GM23338 (cell line): Measurements from ENCODE around the gene DIAPH1. TPM values are rescaled to one million over a fixed set of nuclear protein-coding genes. Genes with fewer than 3 reads are reported as not detected.

ENCODE experiments used
- ATAC-seq: fragments of 200-7000 bp; cut with Tn5 transposase; 3 replicates; pipeline ENCODE4 v1.9.1; 2020
- DNase-seq: peaks from one replicate; pipeline ENCODE4 v3.0.0-alpha.2; 2015; ENCODE audit warnings: low spot score
- H2AFZ ChIP-seq: fragments of 200-600 bp; sonication (generic); 2 replicates; pipeline ENCODE4 v1.8.0; 2016; ENCODE audit warnings: antibody characterized with exemption, mild to moderate bottlenecking, moderate library complexity
- H3F3A ChIP-seq: fragments of 200-600 bp; sonication (generic); replicated peaks from 2 replicates; pipeline ENCODE4 v1.8.0; 2017; ENCODE audit warnings: antibody characterized with exemption, mixed run types, low read depth
- H3K27ac ChIP-seq: fragments of 200-600 bp; sonication (generic); 2 replicates; pipeline ENCODE4 v1.6.1; 2016; ENCODE audit warnings: low read depth
- H3K27me3 ChIP-seq: fragments of 200-600 bp; sonication (generic); 2 replicates; pipeline ENCODE4 v1.8.0; 2016; ENCODE audit warnings: mild to moderate bottlenecking, mixed run types, moderate library complexity; ENCODE audit not compliant: insufficient read depth
- H3K36me3 ChIP-seq: fragments of 200-600 bp; sonication (generic); 2 replicates; pipeline ENCODE4 v1.8.0; 2016; ENCODE audit warnings: mild to moderate bottlenecking; ENCODE audit not compliant: insufficient read depth
- H3K4me1 ChIP-seq: fragments of 200-600 bp; sonication (generic); 2 replicates; pipeline ENCODE4 v1.8.0; 2016; ENCODE audit warnings: mild to moderate bottlenecking, moderate library complexity; ENCODE audit not compliant: insufficient read depth
- H3K4me2 ChIP-seq: fragments of 200-600 bp; sonication (generic); 2 replicates; pipeline ENCODE4 v1.7.1; 2017; ENCODE audit warnings: mixed run types
- H3K4me3 ChIP-seq: fragments of 200-600 bp; sonication (generic); 2 replicates; pipeline ENCODE4 v1.6.1; 2016; ENCODE audit warnings: mixed run types
- H3K79me2 ChIP-seq: fragments of 200-600 bp; sonication (generic); replicated peaks from 2 replicates; pipeline ENCODE4 v1.8.0; 2017; ENCODE audit warnings: mild to moderate bottlenecking; ENCODE audit not compliant: insufficient read depth
- H3K9me2 ChIP-seq: fragments of 200-600 bp; sonication (generic); 2 replicates; pipeline ENCODE4 v1.8.0; 2017; ENCODE audit not compliant: insufficient read depth
- H4K20me1 ChIP-seq: fragments of 200-600 bp; sonication (generic); replicated peaks from 2 replicates; pipeline ENCODE4 v1.8.0; 2017; ENCODE audit warnings: mild to moderate bottlenecking; ENCODE audit not compliant: insufficient read depth
- H3K27ac Mint-ChIP-seq: 2 replicates; pipeline ENCODE4 v1.8.0; 2020; ENCODE audit warnings: inconsistent platforms, mild to moderate bottlenecking, moderate library complexity, mixed read lengths
- H3K27me3 Mint-ChIP-seq: 3 replicates; pipeline ENCODE4 v1.8.0; 2022; ENCODE audit warnings: low read depth, mild to moderate bottlenecking, moderate library complexity, mixed read lengths, inconsistent platforms; ENCODE audit not compliant: insufficient read depth, poor library complexity
- H3K36me3 Mint-ChIP-seq: 3 replicates; pipeline ENCODE4 v1.8.0; 2021; ENCODE audit warnings: low read depth, mild to moderate bottlenecking, inconsistent platforms, moderate library complexity, mixed read lengths
- H3K4me1 Mint-ChIP-seq: 3 replicates; pipeline ENCODE4 v1.8.0; 2020; ENCODE audit warnings: mild to moderate bottlenecking, inconsistent platforms, mixed read lengths
- H3K4me3 Mint-ChIP-seq: 3 replicates; pipeline ENCODE4 v1.8.0; 2021; ENCODE audit warnings: moderate library complexity, mild to moderate bottlenecking, inconsistent platforms, mixed read lengths
- H3K9me3 Mint-ChIP-seq: 3 replicates; pipeline ENCODE4 v1.8.0; 2020; ENCODE audit warnings: moderate library complexity, mild to moderate bottlenecking, inconsistent platforms, mixed read lengths
- CREB1 ChIP-seq: fragments of 250-450 bp; sonication (Bioruptor Pico); IDR thresholded peaks from 2 replicates; pipeline ENCODE4 v1.5.0; 2020; ENCODE audit warnings: low read depth, mild to moderate bottlenecking, moderate library complexity
- CTCF ChIP-seq, 2 experiments: fragments of 200-600 bp in 1 of 2; sonication (generic) in 1 of 2; conservative IDR thresholded peaks; 2 replicates each; pipeline versions ENCODE4 v1.5.1 to v1.6.1; 2016 to 2017; ENCODE audit warnings: antibody characterized with exemption in 2 of 2, low read depth in 2 of 2, mild to moderate bottlenecking in 2 of 2, moderate library complexity in 1 of 2
- ETS1 ChIP-seq: IDR thresholded peaks from 2 replicates; pipeline ENCODE4 v1.6.1; 2016; ENCODE audit warnings: antibody characterized with exemption
- EZH2 ChIP-seq: fragments of 200-600 bp; sonication (generic); IDR thresholded peaks from one replicate; pipeline ENCODE4 v1.8.0; 2017; ENCODE audit warnings: antibody characterized with exemption, mild to moderate bottlenecking, low read depth; ENCODE audit not compliant: unreplicated experiment
- EZH2phosphoT487 ChIP-seq: fragments of 200-600 bp; sonication (generic); IDR thresholded peaks from one replicate; pipeline ENCODE4 v1.8.1; 2018; ENCODE audit warnings: antibody characterized with exemption; ENCODE audit not compliant: unreplicated experiment
- JUNB ChIP-seq: IDR thresholded peaks from one replicate; pipeline ENCODE4 v1.6.1; 2016; ENCODE audit warnings: antibody characterized with exemption; ENCODE audit not compliant: unreplicated experiment
- NANOG ChIP-seq: IDR thresholded peaks from 2 replicates; pipeline ENCODE4 v1.6.1; 2016; ENCODE audit warnings: antibody characterized with exemption, borderline replicate concordance
- POLR2AphosphoS5 ChIP-seq: IDR thresholded peaks from 2 replicates; pipeline ENCODE4 v1.6.1; 2016; ENCODE audit warnings: antibody characterized with exemption, low read depth
- REST ChIP-seq: IDR thresholded peaks from one replicate; pipeline ENCODE4 v1.6.1; 2018; ENCODE audit warnings: antibody characterized with exemption; ENCODE audit not compliant: unreplicated experiment
- STAT1 ChIP-seq: IDR thresholded peaks from one replicate; pipeline ENCODE4 v1.6.1; 2016; ENCODE audit warnings: antibody characterized with exemption; ENCODE audit not compliant: unreplicated experiment
- ZNF114 ChIP-seq: fragments of 250-450 bp; sonication (Bioruptor Pico); IDR thresholded peaks from 2 replicates; pipeline ENCODE4 v1.5.0; 2020; ENCODE audit warnings: mild to moderate bottlenecking, moderate library complexity
- ZNF331 ChIP-seq: fragments of 250-450 bp; sonication (Bioruptor Pico); IDR thresholded peaks from 2 replicates; pipeline ENCODE4 v1.5.0; 2020; ENCODE audit warnings: low read depth, mild to moderate bottlenecking, moderate library complexity
- ZNF462 ChIP-seq: fragments of 250-450 bp; sonication (Bioruptor Pico); IDR thresholded peaks from 2 replicates; pipeline ENCODE4 v1.5.0; 2020; ENCODE audit warnings: mild to moderate bottlenecking, moderate library complexity
- polyA plus RNA-seq: library from polyadenylated mRNA; unstranded; fragments of >200 nt; fragmentation: Nextera tagmentation; extraction: Ambion mirVana; gene quantifications from 2 replicates; pipeline ENCODE4 v1.2.1, GENCODE V29; 2016
- total RNA-seq: library from RNA; depleted of rRNA; stranded (reverse); fragments of >200 nt; shearing (Covaris generic); gene quantifications from 2 replicates; pipeline ENCODE4 v1.2.3, GENCODE V29; 2014

Gene DIAPH1
- total and polyA plus RNA-seq, 2 experiments from 2014 or later, result 42.9 to 104 TPM

- Histone ChIP-seq H3K4me2 (peak overlapping the region; percentile 84), H3F3A (peaks cover 12% of the 10 kb centered on the region), H3K36me3 (peaks cover 3% of the 10 kb centered on the region), H4K20me1 (no peaks in the 10 kb centered on the region; the same call in 1 of the 2 replicates), H3K79me2 (no peaks in the 10 kb centered on the region), H3K4me1 (peaks cover 19% of the 10 kb centered on the region), H2AFZ (peak overlapping the region; percentile 94), H3K27me3 (no peaks in the 10 kb centered on the region), H3K9me2 (no peaks in the 10 kb centered on the region), H3K27ac (no peak overlapping the region), H3K4me3 (peak overlapping the region; percentile 87)
- Mint-ChIP-seq H3K4me1 (peaks cover 29% of the 10 kb centered on the region), H3K36me3 (peaks cover 45% of the 10 kb centered on the region), H3K4me3 (peak overlapping the region; percentile 96), H3K9me3 (no peaks in the 10 kb centered on the region), H3K27ac (no peak overlapping the region), H3K27me3 (peaks cover 16% of the 10 kb centered on the region)
- TF ChIP-seq ZNF114 (CRISPR knock-in tag) (no peak), EZH2 (no peak), REST (no peak), CREB1 (CRISPR knock-in tag) (no peak), EZH2phosphoT487 (no peak), CTCF (conservative IDR thresholded peaks at IDR 0.05; ENCODE audit: low read depth in 2 of 2) (no peak), STAT1 (no peak), JUNB (no peak), ETS1 (no peak), ZNF331 (CRISPR knock-in tag) (no peak), NANOG (no peak), POLR2AphosphoS5 (no peak), ZNF462 (no peak)
- ATAC-seq, result peak; percentile 10
- peak; percentile 41 for DNase-seq
Observed at GRCh38 chr5:141651728-141652105, 32.9 kb upstream of the DIAPH1 start.
